ENCODE measurements around the gene LYSMD4.

The LYSMD4 gene

GRCh38 chr15:99732124-99732750, 1.0 kb downstream of the LYSMD4 start:
- peak overlapping the region; percentile 79 to 87 (median 81) for H3K4me3 ChIP-seq (ENCODE audit: low read depth in 1 of 5, low read length in 5 of 5)
- no peaks in the 10 kb centered on the region for H3K27me3 ChIP-seq (ENCODE audit: control insufficient read depth in 5 of 5, insufficient read depth in 4 of 5, low read length in 5 of 5)
- H3K36me3 ChIP-seq (ENCODE audit: control insufficient read depth in 5 of 5, insufficient read depth in 5 of 5, low read length in 5 of 5), result peaks cover 0 to 22% (median 19%) of the 10 kb centered on the region in 5 donors
- peaks cover 0 to 42% (median 34%) of the 10 kb centered on the region in 5 donors for H3K4me1 ChIP-seq (ENCODE audit: control insufficient read depth in 5 of 5, insufficient read depth in 5 of 5, low read length in 5 of 5)
- H3K9me3 ChIP-seq (ENCODE audit: control insufficient read depth in 5 of 5, low read length in 5 of 5), result peaks cover 0 to under 1% (median 0%) of the 10 kb centered on the region in 5 donors
- peak overlapping the region; percentile 86 for H3K27ac ChIP-seq (ENCODE audit: low read depth, low read length)
- H3K9ac ChIP-seq (ENCODE audit: low read length in 5 of 5), result peak overlapping the region; percentile 78 to 90 (median 87)

- Histone ChIP-seq H3K36me3 (ENCODE audit: control insufficient read depth in 5 of 5, insufficient read depth in 5 of 5, low read length in 5 of 5) (peaks cover 0 to 25% (median 19%) of the 10 kb centered on the region in 5 donors), H3K9me3 (ENCODE audit: control insufficient read depth in 5 of 5, low read length in 5 of 5) (no peaks in the 10 kb centered on the region), H3K4me1 (ENCODE audit: control insufficient read depth in 5 of 5, insufficient read depth in 5 of 5, low read length in 5 of 5) (peaks cover 0 to 42% (median 34%) of the 10 kb centered on the region in 5 donors), H3K27ac (ENCODE audit: low read depth, low read length) (peak overlapping the region; percentile 86), H3K4me3 (ENCODE audit: low read depth in 1 of 5, low read length in 5 of 5) (peak overlapping the region; percentile 79 to 87 (median 81)), H3K9ac (ENCODE audit: low read length in 5 of 5) (peak overlapping the region in 3 of 5 donors; percentile 82 to 90 (median 90)), H3K27me3 (ENCODE audit: control insufficient read depth in 5 of 5, insufficient read depth in 4 of 5, low read length in 5 of 5) (no peaks in the 10 kb centered on the region)
Observed at GRCh38 chr15:99731336-99732123, 1.7 kb downstream of the LYSMD4 start.

- Histone ChIP-seq H3K9ac (ENCODE audit: low read length in 5 of 5) (peak overlapping the region in 1 of 5 donors; percentile 30), H3K27ac (ENCODE audit: low read depth, low read length) (peak overlapping the region; percentile 15), H3K9me3 (ENCODE audit: control insufficient read depth in 5 of 5, low read length in 5 of 5) (no peaks in the 10 kb centered on the region), H3K27me3 (ENCODE audit: control insufficient read depth in 5 of 5, insufficient read depth in 4 of 5, low read length in 5 of 5) (no peaks in the 10 kb centered on the region), H3K36me3 (ENCODE audit: control insufficient read depth in 5 of 5, insufficient read depth in 5 of 5, low read length in 5 of 5) (peaks cover 0 to 28% (median 19%) of the 10 kb centered on the region in 5 donors), H3K4me3 (ENCODE audit: low read depth in 1 of 5, low read length in 5 of 5) (no peak overlapping the region), H3K4me1 (ENCODE audit: control insufficient read depth in 5 of 5, insufficient read depth in 5 of 5, low read length in 5 of 5) (peaks cover 0 to 42% (median 34%) of the 10 kb centered on the region in 5 donors)
Observed at GRCh38 chr15:99729920-99730319, 3.3 kb downstream of the LYSMD4 start.

GRCh38 chr15:99729327-99729726, 3.9 kb downstream of the LYSMD4 start:
- peaks cover 0 to 28% (median 20%) of the 10 kb centered on the region in 5 donors for H3K36me3 ChIP-seq (ENCODE audit: control insufficient read depth in 5 of 5, insufficient read depth in 5 of 5, low read length in 5 of 5)
- no peaks in the 10 kb centered on the region for H3K27me3 ChIP-seq (ENCODE audit: control insufficient read depth in 5 of 5, insufficient read depth in 4 of 5, low read length in 5 of 5)
- H3K9ac ChIP-seq (ENCODE audit: low read length in 5 of 5), result no peak overlapping the region
- no peaks in the 10 kb centered on the region for H3K9me3 ChIP-seq (ENCODE audit: control insufficient read depth in 5 of 5, low read length in 5 of 5)
- no peak overlapping the region for H3K4me3 ChIP-seq (ENCODE audit: low read depth in 1 of 5, low read length in 5 of 5)
- no peak overlapping the region for H3K27ac ChIP-seq (ENCODE audit: low read depth, low read length)
- peaks cover 2 to 42% (median 34%) of the 10 kb centered on the region in 5 donors for H3K4me1 ChIP-seq (ENCODE audit: control insufficient read depth in 5 of 5, insufficient read depth in 5 of 5, low read length in 5 of 5)

- Histone ChIP-seq H3K4me1 (ENCODE audit: control insufficient read depth in 5 of 5, insufficient read depth in 5 of 5, low read length in 5 of 5) (peaks cover 2 to 42% (median 34%) of the 10 kb centered on the region in 5 donors), H3K4me3 (ENCODE audit: low read depth in 1 of 5, low read length in 5 of 5) (no peak overlapping the region), H3K27me3 (ENCODE audit: control insufficient read depth in 5 of 5, insufficient read depth in 4 of 5, low read length in 5 of 5) (no peaks in the 10 kb centered on the region), H3K27ac (ENCODE audit: low read depth, low read length) (no peak overlapping the region), H3K36me3 (ENCODE audit: control insufficient read depth in 5 of 5, insufficient read depth in 5 of 5, low read length in 5 of 5) (peaks cover 0 to 28% (median 20%) of the 10 kb centered on the region in 5 donors), H3K9me3 (ENCODE audit: control insufficient read depth in 5 of 5, low read length in 5 of 5) (no peaks in the 10 kb centered on the region), H3K9ac (ENCODE audit: low read length in 5 of 5) (no peak overlapping the region)
Observed at GRCh38 chr15:99728916-99729315, 4.3 kb downstream of the LYSMD4 start.

- Histone ChIP-seq H3K36me3 (ENCODE audit: control insufficient read depth in 5 of 5, insufficient read depth in 5 of 5, low read length in 5 of 5) (peaks cover 0 to 28% (median 20%) of the 10 kb centered on the region in 5 donors), H3K27me3 (ENCODE audit: control insufficient read depth in 5 of 5, insufficient read depth in 4 of 5, low read length in 5 of 5) (no peaks in the 10 kb centered on the region), H3K9ac (ENCODE audit: low read length in 5 of 5) (peak overlapping the region in 1 of 5 donors; percentile 22), H3K4me1 (ENCODE audit: control insufficient read depth in 5 of 5, insufficient read depth in 5 of 5, low read length in 5 of 5) (peaks cover 2 to 40% (median 30%) of the 10 kb centered on the region in 5 donors), H3K9me3 (ENCODE audit: control insufficient read depth in 5 of 5, low read length in 5 of 5) (no peaks in the 10 kb centered on the region), H3K4me3 (ENCODE audit: low read depth in 1 of 5, low read length in 5 of 5) (no peak overlapping the region), H3K27ac (ENCODE audit: low read depth, low read length) (no peak overlapping the region)
Observed at GRCh38 chr15:99727733-99728132, 5.5 kb downstream of the LYSMD4 start.

GRCh38 chr15:99727330-99727729, 5.9 kb downstream of the LYSMD4 start:
- peaks cover 0 to 28% (median 20%) of the 10 kb centered on the region in 5 donors for H3K36me3 ChIP-seq (ENCODE audit: control insufficient read depth in 5 of 5, insufficient read depth in 5 of 5, low read length in 5 of 5)
- H3K4me3 ChIP-seq (ENCODE audit: low read depth in 1 of 5, low read length in 5 of 5), result no peak overlapping the region
- peak overlapping the region in 1 of 5 donors; percentile 22 for H3K9ac ChIP-seq (ENCODE audit: low read length in 5 of 5)
- H3K27me3 ChIP-seq (ENCODE audit: control insufficient read depth in 5 of 5, insufficient read depth in 4 of 5, low read length in 5 of 5), result no peaks in the 10 kb centered on the region
- no peaks in the 10 kb centered on the region for H3K9me3 ChIP-seq (ENCODE audit: control insufficient read depth in 5 of 5, low read length in 5 of 5)
- H3K27ac ChIP-seq (ENCODE audit: low read depth, low read length), result no peak overlapping the region
- peaks cover 2 to 36% (median 26%) of the 10 kb centered on the region in 5 donors for H3K4me1 ChIP-seq (ENCODE audit: control insufficient read depth in 5 of 5, insufficient read depth in 5 of 5, low read length in 5 of 5)

GRCh38 chr15:99726333-99726732, 6.9 kb downstream of the LYSMD4 start:
- Histone ChIP-seq H3K27me3 (ENCODE audit: control insufficient read depth in 5 of 5, insufficient read depth in 4 of 5, low read length in 5 of 5) (no peaks in the 10 kb centered on the region), H3K4me3 (ENCODE audit: low read depth in 1 of 5, low read length in 5 of 5) (no peak overlapping the region), H3K9ac (ENCODE audit: low read length in 5 of 5) (no peak overlapping the region), H3K4me1 (ENCODE audit: control insufficient read depth in 5 of 5, insufficient read depth in 5 of 5, low read length in 5 of 5) (peaks cover 2 to 27% (median 16%) of the 10 kb centered on the region in 5 donors), H3K27ac (ENCODE audit: low read depth, low read length) (no peak overlapping the region), H3K9me3 (ENCODE audit: control insufficient read depth in 5 of 5, low read length in 5 of 5) (no peaks in the 10 kb centered on the region), H3K36me3 (ENCODE audit: control insufficient read depth in 5 of 5, insufficient read depth in 5 of 5, low read length in 5 of 5) (peaks cover 0 to 28% (median 18%) of the 10 kb centered on the region in 5 donors)

- Histone ChIP-seq H3K36me3 (ENCODE audit: control insufficient read depth in 5 of 5, insufficient read depth in 5 of 5, low read length in 5 of 5) (peaks cover 0 to 7% (median 0%) of the 10 kb centered on the region in 5 donors), H3K27me3 (ENCODE audit: control insufficient read depth in 5 of 5, insufficient read depth in 4 of 5, low read length in 5 of 5) (no peaks in the 10 kb centered on the region), H3K4me1 (ENCODE audit: control insufficient read depth in 5 of 5, insufficient read depth in 5 of 5, low read length in 5 of 5) (peaks cover 2 to 28% (median 4%) of the 10 kb centered on the region in 5 donors), H3K4me3 (ENCODE audit: low read depth in 1 of 5, low read length in 5 of 5) (no peak overlapping the region), H3K9ac (ENCODE audit: low read length in 5 of 5) (no peak overlapping the region), H3K9me3 (ENCODE audit: control insufficient read depth in 5 of 5, low read length in 5 of 5) (no peaks in the 10 kb centered on the region), H3K27ac (ENCODE audit: low read depth, low read length) (no peak overlapping the region)
Observed at GRCh38 chr15:99722406-99722805, 10.8 kb downstream of the LYSMD4 start.

- Histone ChIP-seq H3K4me3 (ENCODE audit: low read depth in 1 of 5, low read length in 5 of 5) (no peak overlapping the region), H3K4me1 (ENCODE audit: control insufficient read depth in 5 of 5, insufficient read depth in 5 of 5, low read length in 5 of 5) (peaks cover 2 to 33% (median 9%) of the 10 kb centered on the region in 5 donors), H3K9me3 (ENCODE audit: control insufficient read depth in 5 of 5, low read length in 5 of 5) (no peaks in the 10 kb centered on the region), H3K27ac (ENCODE audit: low read depth, low read length) (no peak overlapping the region), H3K27me3 (ENCODE audit: control insufficient read depth in 5 of 5, insufficient read depth in 4 of 5, low read length in 5 of 5) (no peaks in the 10 kb centered on the region), H3K36me3 (ENCODE audit: control insufficient read depth in 5 of 5, insufficient read depth in 5 of 5, low read length in 5 of 5) (peaks cover 0 to 6% (median 0%) of the 10 kb centered on the region in 5 donors), H3K9ac (ENCODE audit: low read length in 5 of 5) (no peak overlapping the region)
Observed at GRCh38 chr15:99721896-99722295, 11.3 kb downstream of the LYSMD4 start.

All from subcutaneous abdominal adipose tissue (tissue), 5 donors.